Measurements from ENCODE around the gene MRGPRD. TPM values are rescaled to one million over a fixed set of nuclear protein-coding genes. Genes with fewer than 3 reads are reported as not detected.

Gene MRGPRD
- total and polyA plus RNA-seq, 2 of the 13 experiments (the other 11 are each of a cell fraction or from before 2014, with no cell fraction given), result not detected

DNA sequence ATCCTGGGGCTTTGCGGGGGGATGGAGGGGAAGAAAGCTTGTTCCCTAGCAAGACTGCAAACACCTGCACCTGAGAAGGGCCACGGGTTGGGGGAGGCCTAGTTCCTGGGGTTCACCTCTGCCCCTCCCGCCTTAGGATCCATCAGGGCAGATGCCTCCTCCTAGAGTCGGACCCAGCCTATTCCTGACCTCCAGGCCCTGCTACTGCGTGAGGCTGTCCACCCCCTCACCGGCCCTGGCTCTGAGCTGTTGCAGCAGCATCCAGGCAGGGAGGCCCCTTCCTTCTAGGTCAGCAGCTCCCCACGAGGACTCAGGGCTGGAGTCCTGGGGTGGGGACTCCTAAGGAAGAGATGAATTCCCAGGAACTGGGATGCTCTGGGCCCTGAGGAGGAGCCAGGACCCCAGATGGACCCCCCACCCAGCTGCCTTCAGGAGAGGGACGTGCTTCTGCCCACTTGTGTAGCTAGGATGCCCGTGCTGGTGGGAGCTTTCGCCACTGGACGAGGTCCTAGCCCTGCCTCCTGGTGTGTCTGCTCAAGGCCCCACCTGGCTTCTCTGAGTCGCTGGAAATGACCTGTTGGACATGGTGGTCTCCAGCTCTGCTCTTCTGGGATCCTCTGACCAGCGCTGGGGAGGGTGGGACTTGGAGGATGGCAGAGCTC, 21.9 kb upstream of the MRGPRD start (continued):
- TF ChIP-seq, protein P1, sequence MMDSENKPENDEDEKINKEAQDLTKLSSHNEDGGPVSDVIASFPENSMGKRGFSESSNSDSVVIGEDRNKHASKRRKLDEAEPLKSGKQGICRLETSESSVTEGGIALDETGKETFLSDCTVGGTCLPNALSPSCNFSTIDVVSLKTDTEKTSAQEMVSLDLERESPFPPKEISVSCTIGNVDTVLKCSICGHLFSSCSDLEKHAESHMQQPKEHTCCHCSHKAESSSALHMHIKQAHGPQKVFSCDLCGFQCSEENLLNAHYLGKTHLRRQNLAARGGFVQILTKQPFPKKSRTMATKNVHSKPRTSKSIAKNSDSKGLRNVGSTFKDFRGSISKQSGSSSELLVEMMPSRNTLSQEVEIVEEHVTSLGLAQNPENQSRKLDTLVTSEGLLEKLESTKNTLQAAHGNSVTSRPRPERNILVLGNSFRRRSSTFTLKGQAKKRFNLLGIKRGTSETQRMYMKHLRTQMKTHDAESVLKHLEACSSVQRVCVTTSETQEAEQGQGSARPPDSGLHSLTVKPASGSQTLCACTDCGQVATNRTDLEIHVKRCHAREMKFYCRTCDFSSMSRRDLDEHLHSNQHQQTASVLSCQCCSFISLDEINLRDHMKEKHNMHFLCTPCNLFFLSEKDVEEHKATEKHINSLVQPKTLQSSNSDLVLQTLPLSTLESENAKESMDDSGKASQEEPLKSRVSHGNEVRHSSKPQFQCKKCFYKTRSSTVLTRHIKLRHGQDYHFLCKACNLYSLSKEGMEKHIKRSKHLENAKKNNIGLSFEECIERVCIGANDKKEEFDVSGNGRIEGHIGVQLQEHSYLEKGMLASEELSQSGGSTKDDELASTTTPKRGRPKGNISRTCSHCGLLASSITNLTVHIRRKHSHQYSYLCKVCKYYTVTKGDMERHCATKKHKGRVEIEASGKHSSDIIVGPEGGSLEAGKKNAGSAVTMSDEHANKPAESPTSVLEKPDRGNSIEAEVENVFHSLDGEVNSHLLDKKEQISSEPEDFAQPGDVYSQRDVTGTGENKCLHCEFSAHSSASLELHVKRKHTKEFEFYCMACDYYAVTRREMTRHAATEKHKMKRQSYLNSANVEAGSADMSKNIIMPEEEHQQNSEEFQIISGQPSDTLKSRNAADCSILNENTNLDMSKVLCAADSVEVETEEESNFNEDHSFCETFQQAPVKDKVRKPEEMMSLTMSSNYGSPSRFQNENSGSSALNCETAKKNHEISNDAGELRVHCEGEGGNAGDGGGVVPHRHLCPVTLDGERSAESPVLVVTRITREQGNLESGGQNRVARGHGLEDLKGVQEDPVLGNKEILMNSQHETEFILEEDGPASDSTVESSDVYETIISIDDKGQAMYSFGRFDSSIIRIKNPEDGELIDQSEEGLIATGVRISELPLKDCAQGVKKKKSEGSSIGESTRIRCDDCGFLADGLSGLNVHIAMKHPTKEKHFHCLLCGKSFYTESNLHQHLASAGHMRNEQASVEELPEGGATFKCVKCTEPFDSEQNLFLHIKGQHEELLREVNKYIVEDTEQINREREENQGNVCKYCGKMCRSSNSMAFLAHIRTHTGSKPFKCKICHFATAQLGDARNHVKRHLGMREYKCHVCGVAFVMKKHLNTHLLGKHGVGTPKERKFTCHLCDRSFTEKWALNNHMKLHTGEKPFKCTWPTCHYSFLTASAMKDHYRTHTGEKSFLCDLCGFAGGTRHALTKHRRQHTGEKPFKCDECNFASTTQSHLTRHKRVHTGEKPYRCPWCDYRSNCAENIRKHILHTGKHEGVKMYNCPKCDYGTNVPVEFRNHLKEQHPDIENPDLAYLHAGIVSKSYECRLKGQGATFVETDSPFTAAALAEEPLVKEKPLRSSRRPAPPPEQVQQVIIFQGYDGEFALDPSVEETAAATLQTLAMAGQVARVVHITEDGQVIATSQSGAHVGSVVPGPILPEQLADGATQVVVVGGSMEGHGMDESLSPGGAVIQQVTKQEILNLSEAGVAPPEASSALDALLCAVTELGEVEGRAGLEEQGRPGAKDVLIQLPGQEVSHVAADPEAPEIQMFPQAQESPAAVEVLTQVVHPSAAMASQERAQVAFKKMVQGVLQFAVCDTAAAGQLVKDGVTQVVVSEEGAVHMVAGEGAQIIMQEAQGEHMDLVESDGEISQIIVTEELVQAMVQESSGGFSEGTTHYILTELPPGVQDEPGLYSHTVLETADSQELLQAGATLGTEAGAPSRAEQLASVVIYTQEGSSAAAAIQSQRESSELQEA (CRISPR knock-in tag; IDR thresholded peaks at IDR 0.05; ENCODE audit: not compliant biosample characterization), result no peak

DNA sequence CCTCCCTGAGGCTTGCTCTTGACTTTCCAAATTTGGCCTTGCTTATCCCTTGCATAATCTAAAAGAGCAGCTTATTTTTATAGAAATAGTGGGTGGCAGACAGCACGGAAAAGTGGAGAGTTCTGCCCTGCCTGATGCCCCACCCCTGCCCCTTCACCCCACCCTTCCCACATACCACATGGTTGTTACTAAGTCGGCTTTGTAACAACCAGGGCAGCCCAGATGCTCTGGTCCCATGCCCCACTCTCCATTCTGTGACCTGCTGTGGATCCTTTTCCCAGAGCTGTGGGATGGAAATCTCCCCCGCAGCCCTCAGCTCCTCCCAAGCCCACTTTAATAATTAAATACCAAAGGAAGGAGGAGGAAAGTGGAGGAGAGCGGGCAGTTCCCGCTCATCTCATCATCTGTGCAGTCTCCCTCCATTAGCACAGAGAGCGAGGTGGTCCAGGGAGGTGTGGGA, 21.4 kb upstream of the MRGPRD start:
- FAIRE-seq (no peak), DNase-seq (ENCODE audit: low spot score) (no peak), ATAC-seq (no peak)
- Histone ChIP-seq H3K9me3 (ENCODE audit: low read length) (no peaks in the 10 kb centered on the region), H2AFZ (ENCODE audit: low read length) (no peak overlapping the region), H3K79me2 (ENCODE audit: insufficient read depth, low read length) (no peaks in the 10 kb centered on the region), H3K36me3 (replicated peaks in 1 of 2; ENCODE audit: control insufficient read depth in 1 of 2, insufficient read depth in 2 of 2, low read length in 2 of 2) (no peaks in the 10 kb centered on the region), H3K27me3 (ENCODE audit: control insufficient read depth in 1 of 2, insufficient read depth in 2 of 2, low read length in 2 of 2) (peaks cover 4 to 64% of the 10 kb centered on the region in 2 experiments; a peak in 4 of 5 replicates), H3K4me2 (ENCODE audit: low read depth, low read length) (no peak overlapping the region), H3K4me3 (replicated peaks in 1 of 3; ENCODE audit: insufficient read depth in 1 of 3, low read depth in 2 of 3, low read length in 3 of 3) (no peak overlapping the region), H3K9ac (ENCODE audit: insufficient read depth, low read depth, low read length) (no peak overlapping the region), H3K4me1 (ENCODE audit: insufficient read depth, low read length) (peaks cover 14% of the 10 kb centered on the region), H4K20me1 (ENCODE audit: insufficient read depth, low read length) (no peaks in the 10 kb centered on the region), H3K27ac (ENCODE audit: extremely low read length, insufficient read depth, low read length) (no peak overlapping the region)
- intact Hi-C loops (cut with micrococcal nuclease; ENCODE audit: unreplicated experiment), result no loop called here
- no TSS peak for BruUV-seq (replicated peaks)
- POLR2A ChIA-PET, result no interaction called here
- 79% methylated on average over 4 of the region's 6 CpGs for WGBS (ENCODE audit: low lambda C conversion rate)
- in situ Hi-C loops (cut with HindIII; ENCODE audit: extremely low pct_ligation_motif_present, low pct_unique_long_range_greater_than_20kb), result no loop called here
- CTCF ChIA-PET (ENCODE audit: low intra/inter-chr PET ratio, low total read pairs), result no interaction called here
- no peak for TF ChIP-seq HNRNPH1 (optimal IDR thresholded peaks at IDR 0.05; ENCODE audit: low read depth, low read length)
- no peak for TF ChIP-seq KDM4B (CRISPR knock-in tag; IDR thresholded peaks at IDR 0.05)
- TF ChIP-seq, protein P2, sequence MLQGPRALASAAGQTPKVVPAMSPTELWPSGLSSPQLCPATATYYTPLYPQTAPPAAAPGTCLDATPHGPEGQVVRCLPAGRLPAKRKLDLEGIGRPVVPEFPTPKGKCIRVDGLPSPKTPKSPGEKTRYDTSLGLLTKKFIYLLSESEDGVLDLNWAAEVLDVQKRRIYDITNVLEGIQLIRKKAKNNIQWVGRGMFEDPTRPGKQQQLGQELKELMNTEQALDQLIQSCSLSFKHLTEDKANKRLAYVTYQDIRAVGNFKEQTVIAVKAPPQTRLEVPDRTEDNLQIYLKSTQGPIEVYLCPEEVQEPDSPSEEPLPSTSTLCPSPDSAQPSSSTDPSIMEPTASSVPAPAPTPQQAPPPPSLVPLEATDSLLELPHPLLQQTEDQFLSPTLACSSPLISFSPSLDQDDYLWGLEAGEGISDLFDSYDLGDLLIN (CRISPR knock-in tag; IDR thresholded peaks at IDR 0.05; ENCODE audit: borderline replicate concordance), result no peak
- no peak for TF ChIP-seq ZNF720 (CRISPR knock-in tag; IDR thresholded peaks at IDR 0.05)
- TF ChIP-seq, protein P3, sequence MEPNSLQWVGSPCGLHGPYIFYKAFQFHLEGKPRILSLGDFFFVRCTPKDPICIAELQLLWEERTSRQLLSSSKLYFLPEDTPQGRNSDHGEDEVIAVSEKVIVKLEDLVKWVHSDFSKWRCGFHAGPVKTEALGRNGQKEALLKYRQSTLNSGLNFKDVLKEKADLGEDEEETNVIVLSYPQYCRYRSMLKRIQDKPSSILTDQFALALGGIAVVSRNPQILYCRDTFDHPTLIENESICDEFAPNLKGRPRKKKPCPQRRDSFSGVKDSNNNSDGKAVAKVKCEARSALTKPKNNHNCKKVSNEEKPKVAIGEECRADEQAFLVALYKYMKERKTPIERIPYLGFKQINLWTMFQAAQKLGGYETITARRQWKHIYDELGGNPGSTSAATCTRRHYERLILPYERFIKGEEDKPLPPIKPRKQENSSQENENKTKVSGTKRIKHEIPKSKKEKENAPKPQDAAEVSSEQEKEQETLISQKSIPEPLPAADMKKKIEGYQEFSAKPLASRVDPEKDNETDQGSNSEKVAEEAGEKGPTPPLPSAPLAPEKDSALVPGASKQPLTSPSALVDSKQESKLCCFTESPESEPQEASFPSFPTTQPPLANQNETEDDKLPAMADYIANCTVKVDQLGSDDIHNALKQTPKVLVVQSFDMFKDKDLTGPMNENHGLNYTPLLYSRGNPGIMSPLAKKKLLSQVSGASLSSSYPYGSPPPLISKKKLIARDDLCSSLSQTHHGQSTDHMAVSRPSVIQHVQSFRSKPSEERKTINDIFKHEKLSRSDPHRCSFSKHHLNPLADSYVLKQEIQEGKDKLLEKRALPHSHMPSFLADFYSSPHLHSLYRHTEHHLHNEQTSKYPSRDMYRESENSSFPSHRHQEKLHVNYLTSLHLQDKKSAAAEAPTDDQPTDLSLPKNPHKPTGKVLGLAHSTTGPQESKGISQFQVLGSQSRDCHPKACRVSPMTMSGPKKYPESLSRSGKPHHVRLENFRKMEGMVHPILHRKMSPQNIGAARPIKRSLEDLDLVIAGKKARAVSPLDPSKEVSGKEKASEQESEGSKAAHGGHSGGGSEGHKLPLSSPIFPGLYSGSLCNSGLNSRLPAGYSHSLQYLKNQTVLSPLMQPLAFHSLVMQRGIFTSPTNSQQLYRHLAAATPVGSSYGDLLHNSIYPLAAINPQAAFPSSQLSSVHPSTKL (CRISPR knock-in tag; IDR thresholded peaks at IDR 0.05), result no peak

All from HepG2 (cell line).